Measurements from ENCODE around the gene WBP2. TPM values are rescaled to one million over a fixed set of nuclear protein-coding genes. Genes with fewer than 3 reads are reported as not detected.

WBP2 gene
- total RNA-seq, 1 donor from 2014 or later: 72.6 TPM

DNA sequence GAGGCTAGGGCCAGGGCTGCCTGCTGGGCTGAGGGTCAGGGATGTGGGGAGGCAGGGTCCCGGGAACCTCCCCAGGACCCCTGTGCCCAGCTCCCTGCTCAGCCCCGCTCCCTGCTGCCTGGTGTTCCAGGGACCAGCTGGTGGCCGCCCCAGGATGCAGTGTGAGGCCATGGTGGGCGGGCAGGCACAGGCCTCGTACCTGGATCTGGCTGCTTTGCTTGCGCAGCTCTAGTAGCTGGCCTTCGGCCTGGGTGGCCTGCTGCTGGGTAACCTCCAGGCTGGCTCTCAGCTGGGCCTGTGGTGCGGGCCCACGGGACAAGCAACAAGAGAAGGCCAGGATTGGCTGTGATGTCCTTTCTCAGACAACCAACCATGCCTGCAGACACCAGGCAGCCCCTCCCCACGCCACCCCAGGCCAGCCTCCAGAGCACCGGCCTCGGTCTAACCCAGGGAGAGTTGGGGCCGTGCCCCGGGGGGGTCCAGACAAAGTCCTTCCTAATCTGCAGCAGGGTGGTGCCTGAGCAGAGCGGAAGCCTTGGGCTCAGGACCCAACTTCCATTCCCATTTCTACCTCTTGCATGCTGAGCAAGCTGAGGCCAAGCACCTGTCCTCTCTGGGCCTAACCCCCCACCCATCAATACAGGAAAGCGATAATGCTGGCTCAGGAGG, 37.6 kb upstream of the WBP2 start:
- no peak for TF ChIP-seq CTCF (IDR thresholded peaks at IDR 0.05; ENCODE audit: insufficient read depth, low read depth, low read length)
- TF ChIP-seq EZH2 (IDR thresholded peaks at IDR 0.05; ENCODE audit: insufficient read depth, low read length): no peak

GRCh38 chr17:75891605-75892555, 36.7 kb upstream of the WBP2 start:
- Histone ChIP-seq H3K4me2 (ENCODE audit: low read length) (no peak overlapping the region), H4K20me1 (ENCODE audit: insufficient read depth, low read length) (peaks cover 23% of the 10 kb centered on the region), H3K79me2 (ENCODE audit: insufficient read depth, low read length) (peaks cover 19% of the 10 kb centered on the region), H3K4me3 (ENCODE audit: insufficient read depth, low read depth, low read length) (no peak overlapping the region), H3K27ac (ENCODE audit: low read depth, low read length) (no peak overlapping the region), H2AFZ (ENCODE audit: low read depth, low read length) (no peak overlapping the region), H3K9ac (ENCODE audit: low read length) (no peak overlapping the region), H3K27me3 (ENCODE audit: insufficient read depth, low read length) (no peaks in the 10 kb centered on the region), H3K4me1 (ENCODE audit: insufficient read depth, low read length) (peaks cover 9% of the 10 kb centered on the region), H3K36me3 (ENCODE audit: insufficient read depth, low read length) (peaks cover 4% of the 10 kb centered on the region), H3K9me3 (ENCODE audit: insufficient read depth, low read depth, low read length) (no peaks in the 10 kb centered on the region)
- Mint-ChIP-seq H3K4me3 (ENCODE audit: unreplicated experiment) (no peak overlapping the region), H3K9me3 (ENCODE audit: unreplicated experiment) (no peaks in the 10 kb centered on the region), H3K4me1 (ENCODE audit: low read depth, unreplicated experiment) (peaks cover 11% of the 10 kb centered on the region), H3K27me3 (ENCODE audit: low read depth, unreplicated experiment) (no peaks in the 10 kb centered on the region), H3K36me3 (ENCODE audit: low read depth, unreplicated experiment) (peaks cover 11% of the 10 kb centered on the region), H3K27ac (ENCODE audit: unreplicated experiment) (no peak overlapping the region)
- no peak for FAIRE-seq
- TF ChIP-seq EZH2 (IDR thresholded peaks at IDR 0.05; ENCODE audit: insufficient read depth, low read length) (no peak), CTCF (IDR thresholded peaks at IDR 0.05; ENCODE audit: insufficient read depth, low read depth, low read length) (no peak)
- no peak for DNase-seq (ENCODE audit: low read depth)

More for the DNA sequence above, 37.6 kb upstream of the WBP2 start:
- Mint-ChIP-seq H3K27me3 (ENCODE audit: low read depth, unreplicated experiment) (no peaks in the 10 kb centered on the region), H3K4me3 (ENCODE audit: unreplicated experiment) (no peak overlapping the region), H3K4me1 (ENCODE audit: low read depth, unreplicated experiment) (peaks cover 11% of the 10 kb centered on the region), H3K9me3 (ENCODE audit: unreplicated experiment) (no peaks in the 10 kb centered on the region), H3K36me3 (ENCODE audit: low read depth, unreplicated experiment) (peaks cover 11% of the 10 kb centered on the region), H3K27ac (ENCODE audit: unreplicated experiment) (no peak overlapping the region)
- H3K4me1 ChIP-seq (ENCODE audit: insufficient read depth, low read length): peaks cover 12% of the 10 kb centered on the region
- DNase-seq (ENCODE audit: low read depth): no peak
- no peak overlapping the region for H3K27ac ChIP-seq (ENCODE audit: low read depth, low read length)
- H3K4me2 ChIP-seq (ENCODE audit: low read length): no peak overlapping the region
- FAIRE-seq: no peak
- H3K79me2 ChIP-seq (ENCODE audit: insufficient read depth, low read length): peaks cover 19% of the 10 kb centered on the region
- H3K36me3 ChIP-seq (ENCODE audit: insufficient read depth, low read length): peaks cover 4% of the 10 kb centered on the region
- no peak overlapping the region for H3K4me3 ChIP-seq (ENCODE audit: insufficient read depth, low read depth, low read length)
- no peak overlapping the region for H2AFZ ChIP-seq (ENCODE audit: low read depth, low read length)
- H3K9ac ChIP-seq (ENCODE audit: low read length): no peak overlapping the region
- no peaks in the 10 kb centered on the region for H3K9me3 ChIP-seq (ENCODE audit: insufficient read depth, low read depth, low read length)
- H4K20me1 ChIP-seq (ENCODE audit: insufficient read depth, low read length): peaks cover 26% of the 10 kb centered on the region
- no peaks in the 10 kb centered on the region for H3K27me3 ChIP-seq (ENCODE audit: insufficient read depth, low read length)
